NCI-H1092 (cell line): ENCODE data around the gene SLC4A8.
A peak's percentile ranks its signal among the peaks of the same experiment; 100 is the strongest.
"Not testable (repeated sequence)": the region's sequence is repeated elsewhere in the genome, so short reads cannot be mapped to it uniquely, and the experiment has no call there.

Experiments used
- DNase-seq: peaks from one replicate; lab custom pipeline; 2025; lab: John Stamatoyannopoulos, UW

SLC4A8 gene

GRCh38 chr12:51429700-51430099 lies 5.1 kb downstream of the SLC4A8 start:
- no peak for DNase-seq

DNA sequence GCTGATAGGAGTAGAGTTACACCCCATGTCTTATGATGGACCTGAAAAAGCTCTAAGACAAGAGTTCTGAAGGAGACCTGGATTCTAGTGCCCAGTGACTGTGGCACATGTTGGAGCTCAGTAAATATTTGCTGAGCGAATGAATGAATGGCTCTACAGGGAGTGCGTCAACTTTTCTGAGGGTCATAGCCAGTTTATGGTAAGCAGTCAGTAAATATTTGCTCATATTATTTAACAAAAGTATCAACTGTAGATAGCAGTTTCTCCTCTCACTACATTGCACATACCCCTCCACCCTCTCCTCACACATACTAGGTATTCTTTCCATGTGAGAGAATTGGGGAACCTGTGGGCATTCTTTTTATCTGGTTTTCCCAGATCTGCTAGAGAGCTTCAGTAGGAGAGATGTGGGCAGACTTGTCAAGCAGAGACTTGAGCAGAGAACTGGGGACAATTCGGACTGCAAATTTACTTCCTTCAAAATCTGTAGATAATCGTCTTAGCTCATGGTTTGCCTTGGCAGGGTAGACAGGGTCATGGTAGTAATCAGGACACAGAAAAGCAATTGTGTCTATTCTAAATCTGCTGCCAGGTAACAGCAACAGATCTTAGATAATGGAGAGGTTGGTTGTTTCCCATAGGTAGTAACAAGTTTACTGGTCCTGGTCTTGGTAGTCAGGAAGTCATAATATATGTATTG lies 5.7 kb downstream of the SLC4A8 start:
- no peak for DNase-seq

DNA sequence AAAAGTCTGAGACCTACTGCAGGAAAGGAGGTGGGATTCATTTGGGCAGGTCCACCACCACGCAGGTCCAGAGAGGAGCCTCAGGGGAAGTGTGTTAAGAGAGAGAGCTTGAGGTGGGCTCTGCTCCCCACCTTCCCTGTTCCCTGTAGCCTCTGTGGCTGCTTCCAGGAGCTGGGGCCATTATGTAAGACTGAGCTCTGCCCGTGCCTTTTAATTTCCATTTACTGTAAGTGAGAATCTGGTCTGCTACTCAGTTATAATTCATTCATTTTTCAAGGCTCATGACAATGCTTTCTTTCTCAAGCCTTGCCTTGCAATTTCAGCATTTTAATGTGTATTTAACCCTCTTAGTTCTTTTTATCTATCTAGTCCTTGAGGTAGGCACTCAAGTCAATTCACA lies 8.3 kb downstream of the SLC4A8 start:
- no peak for DNase-seq

GRCh38 chr12:51434305-51434704 lies 9.7 kb downstream of the SLC4A8 start:
- no peak for DNase-seq

GRCh38 chr12:51437431-51437830 lies 12.8 kb downstream of the SLC4A8 start:
- DNase-seq = no peak

GRCh38 chr12:51439330-51439729 lies 14.7 kb downstream of the SLC4A8 start:
- no peak for DNase-seq

DNA sequence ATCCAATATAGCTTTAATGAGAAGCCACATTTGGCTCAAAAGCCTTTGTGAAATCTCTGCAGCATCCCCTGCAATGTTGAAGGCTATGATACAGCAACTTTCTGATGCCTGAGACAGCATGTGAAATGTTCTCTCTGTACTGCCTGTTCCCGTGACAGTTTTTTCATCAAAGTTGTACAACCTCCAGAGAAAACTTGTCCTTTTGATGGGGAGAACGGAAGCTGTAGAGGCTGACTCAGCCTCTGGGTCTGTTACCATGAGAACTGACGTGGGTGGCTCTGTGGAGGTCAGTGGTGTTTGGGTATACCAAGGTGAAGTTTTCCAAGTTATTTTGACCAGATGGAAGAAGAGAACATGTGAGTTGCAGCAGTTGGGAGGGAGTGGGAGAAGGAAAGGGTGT lies 17.0 kb downstream of the SLC4A8 start:
- DNase-seq = no peak

DNA sequence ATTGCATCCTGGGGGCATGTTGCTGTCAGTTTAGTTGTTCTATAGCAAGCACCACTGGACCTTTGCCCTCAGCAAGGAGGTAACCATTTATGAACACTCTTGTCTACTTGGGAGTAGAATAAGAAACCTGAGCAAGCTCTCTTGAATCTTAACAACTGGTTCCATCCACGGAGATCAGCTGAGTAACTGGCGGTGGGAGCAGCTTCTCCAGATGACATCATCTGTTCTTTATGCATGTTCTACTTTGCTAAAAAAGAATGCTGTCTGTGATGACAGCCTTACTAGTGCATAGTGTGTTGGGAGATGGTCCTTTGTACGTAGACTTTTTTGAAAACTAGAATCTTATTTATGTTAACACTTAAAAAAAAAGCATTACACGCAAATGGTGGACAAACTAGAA lies 17.7 kb downstream of the SLC4A8 start:
- no peak for DNase-seq

DNA sequence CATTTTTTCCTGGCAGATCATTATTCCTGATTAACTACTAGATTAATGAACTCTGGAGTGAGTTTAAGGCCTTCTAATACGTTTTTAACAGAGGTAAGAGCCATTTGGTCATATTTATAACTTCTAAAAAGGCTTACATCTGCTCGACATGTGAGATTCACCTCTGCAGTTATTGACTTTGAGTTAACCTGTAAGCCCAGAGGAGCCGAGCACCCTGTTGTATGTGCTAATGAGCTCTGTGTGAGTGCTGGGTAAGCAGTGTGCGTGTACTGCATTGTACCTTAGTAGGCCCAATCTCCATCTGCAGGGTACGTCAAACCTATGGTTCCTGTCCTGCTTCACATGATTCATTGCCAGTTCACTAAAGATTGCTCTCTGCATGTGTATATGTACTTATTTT lies 18.9 kb downstream of the SLC4A8 start:
- no peak for DNase-seq

DNA sequence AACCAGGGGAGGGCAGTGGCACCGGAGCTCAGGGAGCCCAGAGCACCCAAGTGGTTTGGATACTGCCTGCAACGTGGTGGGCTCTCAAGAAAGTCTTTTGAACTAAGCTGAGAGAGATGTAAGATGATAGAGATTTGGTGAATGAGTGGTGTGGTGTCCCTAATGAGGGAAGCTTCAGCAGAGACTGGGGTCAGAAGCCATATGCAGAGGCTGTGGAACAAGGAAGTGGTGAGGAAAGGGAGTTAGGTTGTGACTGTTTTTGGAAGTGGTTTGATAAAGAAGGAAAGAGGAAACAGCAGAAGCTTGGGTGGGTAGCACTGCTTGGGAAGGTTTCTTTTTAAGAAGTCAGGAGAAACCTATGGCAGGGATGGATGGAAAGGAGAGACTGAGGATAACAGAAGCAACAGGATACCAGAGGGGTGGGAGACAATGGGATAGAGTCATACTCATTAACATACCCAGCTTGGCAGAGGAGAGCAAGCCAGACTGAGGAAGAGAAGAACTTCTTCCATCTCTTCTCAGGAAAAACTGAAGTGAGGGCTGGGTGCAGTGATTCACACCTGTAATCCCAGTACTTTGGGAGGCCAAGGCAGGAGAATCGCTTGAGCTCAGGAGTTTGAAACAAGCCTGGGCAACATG lies 24.1 kb downstream of the SLC4A8 start:
- DNase-seq = no peak

DNA sequence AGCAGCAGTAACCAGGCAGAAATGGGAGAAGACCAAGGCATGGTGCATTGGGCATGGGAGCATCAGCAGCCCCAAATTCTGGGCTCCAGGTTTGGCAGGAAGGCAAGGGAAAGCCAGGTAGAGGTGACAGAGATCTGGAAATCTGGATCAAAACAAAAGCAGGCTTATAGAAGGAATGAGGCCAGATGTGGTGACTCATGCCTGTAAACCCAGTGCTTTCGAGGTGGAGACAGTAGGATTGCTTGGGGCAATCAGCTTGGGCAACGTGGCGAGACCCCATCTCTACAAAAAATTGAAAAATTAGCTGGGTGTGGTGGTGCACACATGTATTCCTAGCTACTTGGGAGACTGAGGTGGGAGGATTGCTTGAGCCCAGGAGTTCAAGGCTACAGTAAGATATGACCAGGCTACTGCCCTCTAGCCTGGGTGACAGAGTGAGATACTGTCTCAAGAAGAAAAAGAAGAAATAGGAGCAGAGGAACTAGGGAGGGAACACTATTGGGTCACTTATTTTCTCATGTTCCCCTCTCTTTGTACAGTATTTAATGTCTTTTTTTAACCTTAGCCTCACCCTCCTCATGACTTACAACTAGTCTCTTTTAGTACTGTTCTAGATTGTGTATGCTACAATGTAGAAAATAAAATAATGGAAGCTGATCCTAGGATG lies 25.1 kb downstream of the SLC4A8 start:
- DNase-seq = no peak

- DNase-seq = no peak
These were observed 25.7 kb downstream of the SLC4A8 start for GRCh38 chr12:51450333-51450732.

DNA sequence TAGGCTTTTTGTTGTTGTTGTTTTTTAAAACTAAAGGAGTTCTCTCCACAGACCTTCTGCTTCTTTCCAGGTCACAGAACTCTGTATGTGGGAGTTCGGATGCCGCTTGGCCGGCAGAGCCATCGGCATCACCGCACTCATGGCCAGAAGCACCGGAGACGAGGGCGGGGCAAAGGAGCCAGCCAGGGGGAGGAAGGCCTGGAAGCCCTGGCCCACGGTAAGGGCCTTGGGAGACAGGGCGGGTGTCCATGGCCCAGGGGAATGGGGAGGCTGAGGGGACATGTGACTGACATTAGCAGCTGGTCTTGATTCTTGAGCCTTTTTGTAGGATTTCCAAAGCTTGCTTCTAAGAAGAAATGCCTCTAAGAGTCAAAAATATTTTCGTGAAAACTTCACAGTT lies 26.2 kb downstream of the SLC4A8 start:
- no peak for DNase-seq

DNA sequence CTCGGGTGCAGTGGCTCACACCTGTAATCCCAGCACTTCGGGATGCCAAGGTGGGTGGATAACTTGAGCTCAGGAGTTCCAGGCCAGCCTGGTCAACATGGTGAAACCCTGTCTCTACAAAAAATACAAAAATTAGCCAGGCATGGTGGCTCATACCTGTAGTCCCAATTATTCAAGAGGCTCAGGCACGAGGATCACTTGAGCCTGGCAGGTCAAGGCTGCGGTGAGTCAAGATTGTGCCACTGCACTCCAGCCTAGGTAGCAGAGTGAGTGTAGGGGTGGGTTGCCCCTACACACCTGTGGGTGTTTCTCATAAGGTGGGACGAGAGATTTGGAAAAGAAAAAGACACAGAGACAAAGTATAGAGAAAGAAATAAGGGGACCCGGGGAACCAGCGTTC lies 29.4 kb downstream of the SLC4A8 start:
- not testable (repeated sequence) for DNase-seq

GRCh38 chr12:51455050-51455449 lies 30.4 kb downstream of the SLC4A8 start:
- not testable (repeated sequence) for DNase-seq

GRCh38 chr12:51458635-51459034 lies 34.0 kb downstream of the SLC4A8 start:
- no peak for DNase-seq

GRCh38 chr12:51460519-51460918 lies 35.9 kb downstream of the SLC4A8 start:
- DNase-seq = peak; percentile 10

DNA sequence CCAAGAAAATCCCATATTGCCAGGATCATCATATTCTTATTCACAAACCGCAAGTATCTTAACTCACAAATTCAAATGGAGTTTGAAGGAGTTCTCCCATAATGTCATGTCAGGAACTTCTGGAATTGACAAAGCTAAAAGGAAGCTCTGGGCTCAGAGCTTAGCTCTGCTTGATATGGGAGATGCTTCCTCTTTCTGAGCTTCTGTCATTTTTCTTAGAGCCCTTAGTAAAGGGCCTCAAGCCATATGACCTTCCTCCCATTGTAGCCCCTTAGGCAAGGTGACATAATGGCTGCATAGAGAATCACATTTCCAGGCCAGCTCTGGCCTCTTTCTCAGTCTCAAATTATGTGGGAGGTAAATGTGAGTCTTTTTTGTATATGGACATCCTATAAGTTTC lies 40.9 kb downstream of the SLC4A8 start:
- no peak for DNase-seq

GRCh38 chr12:51470116-51470515 lies 45.5 kb downstream of the SLC4A8 start:
- DNase-seq = no peak

- no peak for DNase-seq
These were observed 46.7 kb downstream of the SLC4A8 start for GRCh38 chr12:51471111-51471864.

DNA sequence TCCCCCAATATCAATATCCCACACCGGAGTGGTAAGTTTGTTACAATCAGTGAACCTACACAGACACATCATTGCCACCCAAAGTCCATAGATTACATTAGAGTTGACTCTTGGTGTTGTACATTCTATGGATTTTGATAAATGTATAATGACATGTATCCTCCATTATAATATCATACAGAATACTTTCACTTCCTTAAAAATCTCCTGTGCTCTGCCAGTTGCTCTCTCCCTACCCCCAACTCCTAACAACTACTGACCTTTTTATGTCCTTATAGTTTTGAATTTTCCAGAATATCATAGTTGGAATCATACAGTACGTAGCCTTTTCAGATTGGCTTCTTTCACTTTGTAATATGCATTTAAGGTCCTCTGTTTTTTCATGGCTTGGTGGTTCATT lies 48.4 kb downstream of the SLC4A8 start:
- DNase-seq = no peak

- no peak for DNase-seq
These were observed 49.3 kb downstream of the SLC4A8 start for GRCh38 chr12:51473947-51474346.

GRCh38 chr12:51475543-51475942 lies 50.9 kb downstream of the SLC4A8 start:
- no peak for DNase-seq
